ENCODE results near the gene TFE3.

DNA sequence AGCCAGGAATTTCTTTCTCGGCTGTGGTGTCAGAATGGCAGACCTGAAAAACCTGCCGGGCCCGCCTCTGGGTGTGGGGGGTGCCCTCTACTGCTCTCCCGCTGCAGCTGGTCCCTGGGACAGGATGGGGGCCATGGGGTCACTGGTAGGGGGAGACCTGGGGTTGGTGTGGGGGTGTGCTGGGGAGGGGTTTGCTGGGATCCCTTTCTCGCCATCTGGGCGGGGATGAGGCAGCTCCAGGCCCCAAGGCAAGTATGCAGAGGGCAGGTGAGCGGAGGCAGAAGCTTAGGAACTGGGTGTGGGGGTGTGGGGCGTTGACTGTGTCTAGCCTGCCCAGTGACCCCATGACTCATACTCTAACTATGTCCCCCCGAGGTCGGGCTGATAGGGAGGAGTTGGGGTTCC lies 16.5 kb upstream of the TFE3 start:
- no peak for TF ChIP-seq POLR2A (IDR thresholded peaks at IDR 0.05)
- TF ChIP-seq, protein P1, sequence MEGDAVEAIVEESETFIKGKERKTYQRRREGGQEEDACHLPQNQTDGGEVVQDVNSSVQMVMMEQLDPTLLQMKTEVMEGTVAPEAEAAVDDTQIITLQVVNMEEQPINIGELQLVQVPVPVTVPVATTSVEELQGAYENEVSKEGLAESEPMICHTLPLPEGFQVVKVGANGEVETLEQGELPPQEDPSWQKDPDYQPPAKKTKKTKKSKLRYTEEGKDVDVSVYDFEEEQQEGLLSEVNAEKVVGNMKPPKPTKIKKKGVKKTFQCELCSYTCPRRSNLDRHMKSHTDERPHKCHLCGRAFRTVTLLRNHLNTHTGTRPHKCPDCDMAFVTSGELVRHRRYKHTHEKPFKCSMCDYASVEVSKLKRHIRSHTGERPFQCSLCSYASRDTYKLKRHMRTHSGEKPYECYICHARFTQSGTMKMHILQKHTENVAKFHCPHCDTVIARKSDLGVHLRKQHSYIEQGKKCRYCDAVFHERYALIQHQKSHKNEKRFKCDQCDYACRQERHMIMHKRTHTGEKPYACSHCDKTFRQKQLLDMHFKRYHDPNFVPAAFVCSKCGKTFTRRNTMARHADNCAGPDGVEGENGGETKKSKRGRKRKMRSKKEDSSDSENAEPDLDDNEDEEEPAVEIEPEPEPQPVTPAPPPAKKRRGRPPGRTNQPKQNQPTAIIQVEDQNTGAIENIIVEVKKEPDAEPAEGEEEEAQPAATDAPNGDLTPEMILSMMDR (IDR thresholded peaks at IDR 0.05), result no peak

Data from upper lobe of left lung (tissue), 4 donors.